B cell (primary cell): ENCODE results near the gene OR4Q3.
"Not testable (repeated sequence)": the region's sequence is repeated elsewhere in the genome, so short reads cannot be mapped to it uniquely, and the experiment has no call there.

ENCODE experiments used
- EZH2 ChIP-seq: IDR thresholded peaks from 2 replicates; pipeline ENCODE4 v1.6.1; 2012; ENCODE audit warnings: borderline replicate concordance, low read depth, mild to moderate bottlenecking, moderate library complexity, low read length; ENCODE audit not compliant: insufficient read depth, poor library complexity, severe bottlenecking
- TF ChIP-seq, protein P1 (sequence below): fragments of 200-600 bp; IDR thresholded peaks from one replicate; pipeline ENCODE4 v1.8.0; 2022; ENCODE audit warnings: antibody characterized with exemption, mild to moderate bottlenecking

DNA sequence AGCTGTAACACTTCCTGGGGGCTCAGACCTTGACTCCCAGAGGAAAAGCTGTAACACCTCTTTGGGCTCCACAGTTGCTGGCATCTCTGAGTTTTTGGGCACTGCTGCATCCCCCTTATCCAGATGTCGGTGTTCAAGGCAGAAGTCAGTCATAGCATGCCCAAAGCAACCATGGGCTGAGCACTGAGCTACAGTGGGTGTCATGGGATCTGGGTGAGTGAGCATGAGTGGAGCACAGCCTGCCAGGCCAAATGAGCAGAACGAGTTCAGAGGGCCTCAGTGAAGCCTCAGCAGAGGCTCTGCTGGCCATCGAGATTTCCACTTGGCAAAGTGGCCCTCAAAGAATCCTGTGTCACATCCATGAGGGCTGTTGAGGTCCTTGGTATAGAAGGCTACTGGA lies 28.1 kb downstream of the OR4Q3 start:
- TF ChIP-seq, protein P1, sequence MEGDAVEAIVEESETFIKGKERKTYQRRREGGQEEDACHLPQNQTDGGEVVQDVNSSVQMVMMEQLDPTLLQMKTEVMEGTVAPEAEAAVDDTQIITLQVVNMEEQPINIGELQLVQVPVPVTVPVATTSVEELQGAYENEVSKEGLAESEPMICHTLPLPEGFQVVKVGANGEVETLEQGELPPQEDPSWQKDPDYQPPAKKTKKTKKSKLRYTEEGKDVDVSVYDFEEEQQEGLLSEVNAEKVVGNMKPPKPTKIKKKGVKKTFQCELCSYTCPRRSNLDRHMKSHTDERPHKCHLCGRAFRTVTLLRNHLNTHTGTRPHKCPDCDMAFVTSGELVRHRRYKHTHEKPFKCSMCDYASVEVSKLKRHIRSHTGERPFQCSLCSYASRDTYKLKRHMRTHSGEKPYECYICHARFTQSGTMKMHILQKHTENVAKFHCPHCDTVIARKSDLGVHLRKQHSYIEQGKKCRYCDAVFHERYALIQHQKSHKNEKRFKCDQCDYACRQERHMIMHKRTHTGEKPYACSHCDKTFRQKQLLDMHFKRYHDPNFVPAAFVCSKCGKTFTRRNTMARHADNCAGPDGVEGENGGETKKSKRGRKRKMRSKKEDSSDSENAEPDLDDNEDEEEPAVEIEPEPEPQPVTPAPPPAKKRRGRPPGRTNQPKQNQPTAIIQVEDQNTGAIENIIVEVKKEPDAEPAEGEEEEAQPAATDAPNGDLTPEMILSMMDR, result not testable (repeated sequence)
- TF ChIP-seq EZH2, result not testable (repeated sequence)
